Tibial artery (tissue), 4 donors: ENCODE results near the gene ENHO.
A peak's percentile ranks its signal among the peaks of the same experiment; 100 is the strongest.

Experiments
- DNase-seq, 2 donors: peaks; one replicate each; pipeline ENCODE4 v3.0.0-alpha.2; 2019
- H3K27ac ChIP-seq, 2 donors: fragments of 200-600 bp; sonication (generic) in 1 of 2; 1 replicate in 1 of 2; 2 replicates in 1 of 2; pipeline ENCODE4 v1.5.1; 2018 to 2019; ENCODE audit warnings: mild to moderate bottlenecking in 1 of 2
- H3K27me3 ChIP-seq, 2 donors: fragments of 200-600 bp; sonication (generic) in 1 of 2; one replicate each; pipeline versions ENCODE4 v1.5.1 to v1.6.0; 2016 to 2019
- H3K36me3 ChIP-seq, 3 donors: fragments of 200-600 bp; sonication (generic) in 2 of 3; one replicate each; pipeline ENCODE4 v1.5.1; 2016 to 2019; ENCODE audit warnings: mild to moderate bottlenecking in 2 of 3
- H3K4me1 ChIP-seq, 4 donors: fragments of 200-600 bp; sonication (generic) in 2 of 4; 1 replicate in 3 of 4; 2 replicates in 1 of 4; pipeline ENCODE4 v1.5.1; 2016 to 2019
- H3K4me3 ChIP-seq, 2 donors: fragments of 200-600 bp; sonication (generic) in 1 of 2; 1 replicate in 1 of 2; 2 replicates in 1 of 2; pipeline ENCODE4 v1.5.1; 2018 to 2019; ENCODE audit warnings: mild to moderate bottlenecking in 2 of 2
- H3K9me3 ChIP-seq, 3 donors: fragments of 200-600 bp; sonication (generic) in 1 of 3; one replicate each; pipeline ENCODE4 v1.5.1; 2016 to 2019
- CTCF ChIP-seq, 2 experiments: fragments of 200-600 bp in 1 of 2; fragments of 450-650 bp in 1 of 2; IDR thresholded peaks; one replicate each; pipeline ENCODE4 v1.5.1; 2017 to 2019; ENCODE audit warnings: antibody characterized with exemption in 2 of 2, mild to moderate bottlenecking in 1 of 2, moderate library complexity in 1 of 2
- intact Hi-C: fragments of 100-400 bp; cut with DNase I; formaldehyde crosslinking; loops from one replicate; pipeline ENCODE4 v1.15.0; 2023; ENCODE audit warnings: low total_unique reads

The ENHO gene

GRCh38 chr9:34505370-34506120 is 17.2 kb downstream of the ENHO start:
- Histone ChIP-seq H3K4me1 (peaks cover 0 to 26% (median 21%) of the 10 kb centered on the region in 4 donors), H3K4me3 (no peak overlapping the region), H3K27me3 (no peaks in the 10 kb centered on the region), H3K27ac (no peak overlapping the region), H3K9me3 (no peaks in the 10 kb centered on the region), H3K36me3 (no peaks in the 10 kb centered on the region)
- peak in 1 of 2 donors; percentile 38 for DNase-seq
- intact Hi-C loops = no loop called here
- no peak for TF ChIP-seq CTCF (IDR thresholded peaks at IDR 0.05)

- H3K9me3 ChIP-seq = no peaks in the 10 kb centered on the region
- DNase-seq = no peak
- no peaks in the 10 kb centered on the region for H3K36me3 ChIP-seq
- no peak for TF ChIP-seq CTCF (IDR thresholded peaks at IDR 0.05)
- H3K4me3 ChIP-seq = no peak overlapping the region
- no peak overlapping the region for H3K27ac ChIP-seq
- H3K27me3 ChIP-seq = no peaks in the 10 kb centered on the region
- intact Hi-C loops = loop anchor here (5.0 kb wide), 1 partner anchor 101 kb away; no protein-coding TSS in a partner anchor
- H3K4me1 ChIP-seq = peaks cover 0 to 26% (median 21%) of the 10 kb centered on the region in 4 donors
These were observed 19.4 kb downstream of the ENHO start for GRCh38 chr9:34503406-34503805.

- DNase-seq = no peak
- no peak overlapping the region for H3K4me3 ChIP-seq
These were observed 19.9 kb downstream of the ENHO start for GRCh38 chr9:34502891-34503290.

GRCh38 chr9:34502471-34502870 is 20.3 kb downstream of the ENHO start:
- intact Hi-C loops = loop anchor here (5.0 kb wide), 1 partner anchor 100 kb away; no protein-coding TSS in a partner anchor
- H3K36me3 ChIP-seq = no peaks in the 10 kb centered on the region
- H3K4me3 ChIP-seq = no peak overlapping the region
- H3K27ac ChIP-seq = no peak overlapping the region
- peaks cover 0 to 26% (median 21%) of the 10 kb centered on the region in 4 donors for H3K4me1 ChIP-seq
- no peaks in the 10 kb centered on the region for H3K9me3 ChIP-seq
- DNase-seq = no peak
- H3K27me3 ChIP-seq = no peaks in the 10 kb centered on the region
- TF ChIP-seq CTCF (IDR thresholded peaks at IDR 0.05) = no peak

More at GRCh38 chr9:34502891-34503290, 19.9 kb downstream of the ENHO start:
- Histone ChIP-seq H3K4me1 (peaks cover 0 to 26% (median 21%) of the 10 kb centered on the region in 4 donors), H3K9me3 (no peaks in the 10 kb centered on the region), H3K27me3 (no peaks in the 10 kb centered on the region), H3K36me3 (no peaks in the 10 kb centered on the region), H3K27ac (no peak overlapping the region)
- intact Hi-C loops = loop anchor here (5.0 kb wide), 1 partner anchor 101 kb away; no protein-coding TSS in a partner anchor
- TF ChIP-seq CTCF (IDR thresholded peaks at IDR 0.05) = no peak

GRCh38 chr9:34501889-34502425 is 20.8 kb downstream of the ENHO start:
- Histone ChIP-seq H3K27me3 (no peaks in the 10 kb centered on the region), H3K27ac (no peak overlapping the region), H3K36me3 (no peaks in the 10 kb centered on the region), H3K9me3 (no peaks in the 10 kb centered on the region), H3K4me1 (peaks cover 0 to 26% (median 21%) of the 10 kb centered on the region in 4 donors), H3K4me3 (no peak overlapping the region)
- peak in 1 of 2 experiments; percentile 13 for TF ChIP-seq CTCF (IDR thresholded peaks at IDR 0.05)
- DNase-seq = peak in 1 of 2 donors; percentile 35
- intact Hi-C loops = loop anchor here (5.0 kb wide), 1 partner anchor 100 kb away; no protein-coding TSS in a partner anchor
